OCI-LY1 (cell line): Measurements from ENCODE around the gene ETV3L.

Experiments used
- H2AFZ ChIP-seq: fragments of 200-600 bp; sonication (generic), shearing (Covaris generic); 2 replicates; pipeline ENCODE4 v1.6.0; 2014; ENCODE audit warnings: antibody characterized with exemption, mild to moderate bottlenecking, low read length
- H3F3A ChIP-seq: fragments of 200-600 bp; sonication (generic), shearing (Covaris generic); 2 replicates; pipeline ENCODE4 v1.6.0; 2014; ENCODE audit warnings: mild to moderate bottlenecking, antibody characterized with exemption, low read length, moderate library complexity; ENCODE audit not compliant: insufficient read depth
- H3K27ac ChIP-seq: fragments of 200-600 bp; sonication (generic); 2 replicates; pipeline ENCODE4 v1.5.1; 2014; ENCODE audit warnings: low read length, mixed run types, mild to moderate bottlenecking, low read depth; ENCODE audit not compliant: poor library complexity, severe bottlenecking
- H3K27me3 ChIP-seq: fragments of 200-600 bp; sonication (generic); 2 replicates; pipeline ENCODE4 v1.6.0; 2014; ENCODE audit warnings: antibody characterized with exemption, mild to moderate bottlenecking, low read length, moderate library complexity; ENCODE audit not compliant: insufficient read depth
- H3K36me3 ChIP-seq: fragments of 200-600 bp; sonication (generic); 2 replicates; pipeline ENCODE4 v1.6.1; 2014; ENCODE audit warnings: mild to moderate bottlenecking, antibody characterized with exemption, low read length, moderate library complexity, mixed read lengths; ENCODE audit not compliant: insufficient read depth
- H3K4me1 ChIP-seq: fragments of 200-600 bp; sonication (generic); 2 replicates; pipeline ENCODE4 v1.5.1; 2014; ENCODE audit warnings: mild to moderate bottlenecking, low read length, moderate library complexity; ENCODE audit not compliant: insufficient read depth, severe bottlenecking
- H3K4me2 ChIP-seq: fragments of 200-600 bp; sonication (generic), shearing (Covaris generic); 2 replicates; pipeline ENCODE4 v1.6.1; 2014; ENCODE audit warnings: low read length
- H3K4me3 ChIP-seq: fragments of 200-600 bp; sonication (generic); 2 replicates; pipeline ENCODE4 v1.5.1; 2014; ENCODE audit warnings: low read length, low read depth, mild to moderate bottlenecking, mixed read lengths; ENCODE audit not compliant: poor library complexity, severe bottlenecking
- H3K79me2 ChIP-seq: fragments of 200-600 bp; shearing (Covaris generic); 2 replicates; pipeline ENCODE4 v1.6.1; 2016; ENCODE audit warnings: mixed run types, low read length, mixed read lengths; ENCODE audit not compliant: insufficient read depth
- H3K9ac ChIP-seq: fragments of 200-600 bp; sonication (generic), shearing (Covaris generic); 2 replicates; pipeline ENCODE4 v1.6.1; 2014; ENCODE audit warnings: mild to moderate bottlenecking, low read length, mixed read lengths
- H3K9me2 ChIP-seq: fragments of 200-600 bp; sonication (generic), shearing (Covaris generic); 2 replicates; pipeline ENCODE4 v1.6.1; 2014; ENCODE audit warnings: low read depth, mild to moderate bottlenecking, low read length, mixed read lengths
- H3K9me3 ChIP-seq: fragments of 200-600 bp; shearing (Covaris generic); 2 replicates; pipeline ENCODE4 v1.6.1; 2014; ENCODE audit warnings: low read length, mixed read lengths
- H4K20me1 ChIP-seq: fragments of 200-600 bp; sonication (generic), shearing (Covaris generic); 2 replicates; pipeline ENCODE4 v1.6.0; 2016; ENCODE audit warnings: mild to moderate bottlenecking, low read length; ENCODE audit not compliant: insufficient read depth
- CTCF ChIP-seq: fragments of 200-600 bp; sonication (generic), shearing (Covaris generic); IDR thresholded peaks from 2 replicates; pipeline ENCODE4 v1.5.1; 2017; ENCODE audit warnings: mild to moderate bottlenecking, antibody characterized with exemption, low read length, moderate library complexity, mixed read lengths
- EZH2 ChIP-seq: fragments of 200-600 bp; sonication (generic), shearing (Covaris generic); IDR thresholded peaks from 2 replicates; pipeline ENCODE4 v1.8.0; 2017; ENCODE audit warnings: borderline replicate concordance, mixed run types, mild to moderate bottlenecking, antibody characterized with exemption, low read length, moderate library complexity, mixed read lengths

Gene ETV3L

DNA sequence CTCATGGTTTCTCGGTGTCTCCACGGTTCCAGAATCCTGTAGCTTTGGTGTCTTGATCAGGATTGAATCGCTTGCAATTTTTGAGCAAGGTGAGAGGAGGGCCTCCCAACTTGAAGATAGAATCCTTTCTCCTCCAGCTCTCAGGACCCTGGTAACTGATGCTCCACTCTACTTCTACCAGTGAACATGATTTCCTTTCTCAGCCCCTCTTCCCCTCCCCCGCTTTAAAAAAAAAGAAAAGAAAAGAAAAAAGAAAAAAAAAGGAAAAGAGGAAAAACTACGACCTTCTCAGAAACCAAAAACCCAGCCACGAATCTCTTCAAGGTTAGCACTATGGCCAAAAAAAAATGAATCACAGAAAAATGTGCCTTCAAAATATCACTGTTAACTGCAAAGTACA lies 55.3 kb downstream of the ETV3L start:
- Histone ChIP-seq H4K20me1 (no peaks in the 10 kb centered on the region), H3K36me3 (no peaks in the 10 kb centered on the region), H3F3A (no peaks in the 10 kb centered on the region), H3K9ac (no peak overlapping the region), H3K4me1 (peaks cover 4% of the 10 kb centered on the region), H3K4me2 (no peak overlapping the region), H3K27ac (no peak overlapping the region), H3K4me3 (no peak overlapping the region), H2AFZ (no peak overlapping the region), H3K79me2 (no peaks in the 10 kb centered on the region), H3K27me3 (peaks cover 11% of the 10 kb centered on the region), H3K9me3 (no peaks in the 10 kb centered on the region), H3K9me2 (no peaks in the 10 kb centered on the region)
- TF ChIP-seq EZH2 (no peak), CTCF (no peak)

GRCh38 chr1:157043685-157044084 lies 55.9 kb downstream of the ETV3L start:
- no peaks in the 10 kb centered on the region for H4K20me1 ChIP-seq
- H3K9ac ChIP-seq = no peak overlapping the region
- H3K4me3 ChIP-seq = no peak overlapping the region
- H3K9me2 ChIP-seq = no peaks in the 10 kb centered on the region
- H3K36me3 ChIP-seq = no peaks in the 10 kb centered on the region
- H3K4me1 ChIP-seq = peaks cover 4% of the 10 kb centered on the region
- H3K79me2 ChIP-seq = no peaks in the 10 kb centered on the region
- TF ChIP-seq EZH2 (no peak), CTCF (no peak)
- no peaks in the 10 kb centered on the region for H3K9me3 ChIP-seq
- H3K4me2 ChIP-seq = no peak overlapping the region
- H3K27me3 ChIP-seq = peaks cover 11% of the 10 kb centered on the region
- no peak overlapping the region for H3K27ac ChIP-seq
- no peak overlapping the region for H2AFZ ChIP-seq
- no peaks in the 10 kb centered on the region for H3F3A ChIP-seq

DNA sequence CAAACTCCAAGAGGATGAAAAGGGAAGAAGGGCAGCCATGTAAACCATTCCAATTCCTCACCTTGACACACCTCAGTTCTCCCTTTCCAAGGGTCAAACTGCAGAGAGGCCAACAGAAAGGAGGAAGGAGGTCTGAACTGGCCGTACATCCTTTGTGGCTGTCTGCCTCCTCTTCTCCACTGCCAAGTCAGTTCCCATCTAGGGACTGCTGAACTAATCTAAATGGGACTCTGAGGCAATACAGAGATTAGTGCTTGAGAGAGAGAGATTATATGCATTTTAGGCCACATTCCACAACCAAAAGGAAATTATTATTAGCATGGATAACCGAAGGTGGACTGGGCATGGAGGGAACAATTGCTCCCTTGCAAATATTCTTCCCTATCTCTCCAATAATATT lies 56.8 kb downstream of the ETV3L start:
- Histone ChIP-seq H3K27ac (no peak overlapping the region), H2AFZ (no peak overlapping the region), H3F3A (no peaks in the 10 kb centered on the region), H3K79me2 (no peaks in the 10 kb centered on the region), H3K9me2 (no peaks in the 10 kb centered on the region), H3K27me3 (peaks cover 11% of the 10 kb centered on the region), H3K36me3 (no peaks in the 10 kb centered on the region), H3K9me3 (no peaks in the 10 kb centered on the region), H3K4me3 (no peak overlapping the region), H3K4me2 (no peak overlapping the region), H4K20me1 (no peaks in the 10 kb centered on the region), H3K9ac (no peak overlapping the region), H3K4me1 (peaks cover 4% of the 10 kb centered on the region)
- no peak for TF ChIP-seq EZH2
- no peak for TF ChIP-seq CTCF
